Immature natural killer cell (primary cell): ENCODE measurements around the gene HMGCLL1. TPM values are rescaled to one million over a fixed set of nuclear protein-coding genes. Genes with fewer than 3 reads are reported as not detected.

Experiments
- DNase-seq, 3 donors: peaks; one replicate each; pipeline ENCODE4 v3.0.0; 2022; ENCODE audit warnings: mixed read lengths in 1 of 3
- H3K27ac Mint-ChIP-seq, 6 donors: one replicate each; pipeline ENCODE4 v1.8.0; 2020; ENCODE audit warnings: mixed read lengths in 6 of 6, mild to moderate bottlenecking in 5 of 6, inconsistent platforms in 4 of 6, moderate library complexity in 3 of 6
- H3K27me3 Mint-ChIP-seq, 3 donors: one replicate each; pipeline ENCODE4 v1.8.0; 2020 to 2021; ENCODE audit warnings: low read depth in 3 of 3, mild to moderate bottlenecking in 3 of 3, mixed read lengths in 3 of 3, moderate library complexity in 3 of 3, inconsistent platforms in 1 of 3
- H3K36me3 Mint-ChIP-seq, 3 donors: one replicate each; pipeline ENCODE4 v1.8.0; 2020; ENCODE audit warnings: mixed read lengths in 3 of 3, inconsistent platforms in 2 of 3, mild to moderate bottlenecking in 2 of 3
- H3K4me1 Mint-ChIP-seq, 2 donors: one replicate each; pipeline ENCODE4 v1.8.0; 2020; ENCODE audit warnings: inconsistent platforms in 2 of 2, mild to moderate bottlenecking in 2 of 2, mixed read lengths in 2 of 2, moderate library complexity in 1 of 2
- H3K4me3 Mint-ChIP-seq, 5 donors: one replicate each; pipeline ENCODE4 v1.8.0; 2020; ENCODE audit warnings: mild to moderate bottlenecking in 5 of 5, mixed read lengths in 5 of 5, inconsistent platforms in 3 of 5, moderate library complexity in 3 of 5
- H3K9me3 Mint-ChIP-seq, 6 donors: one replicate each; pipeline ENCODE4 v1.8.0; 2020; ENCODE audit warnings: mild to moderate bottlenecking in 6 of 6, mixed read lengths in 6 of 6, inconsistent platforms in 4 of 6, moderate library complexity in 3 of 6
- polyA plus RNA-seq, 3 donors: library from polyadenylated mRNA; unstranded; fragments of 300-500 nt; fragmentation: Illumina TruSeq; gene quantifications; one replicate each; pipeline ENCODE4 v1.2.3, GENCODE V29; 2021

HMGCLL1 gene
- polyA plus RNA-seq, 3 donors from 2014 or later = not detected

GRCh38 chr6:55395871-55396270 lies 183.1 kb downstream of the HMGCLL1 start:
- H3K4me1 Mint-ChIP-seq = no peaks in the 10 kb centered on the region
- DNase-seq = no peak
- peaks cover 0 to 2% (median 0%) of the 10 kb centered on the region in 3 donors for H3K27me3 Mint-ChIP-seq
- H3K27ac Mint-ChIP-seq = no peak overlapping the region
- H3K4me3 Mint-ChIP-seq = no peak overlapping the region
- peaks cover 2 to 33% (median 7%) of the 10 kb centered on the region in 6 donors for H3K9me3 Mint-ChIP-seq
- peaks cover 0 to 4% (median 0%) of the 10 kb centered on the region in 3 donors for H3K36me3 Mint-ChIP-seq

- Mint-ChIP-seq H3K27ac (no peak overlapping the region), H3K4me3 (no peak overlapping the region), H3K4me1 (no peaks in the 10 kb centered on the region), H3K36me3 (peaks cover 0 to 4% (median 0%) of the 10 kb centered on the region in 3 donors), H3K27me3 (peaks cover 0 to 2% (median 2%) of the 10 kb centered on the region in 3 donors), H3K9me3 (peaks cover 2 to 17% (median 6%) of the 10 kb centered on the region in 6 donors)
- DNase-seq = no peak
Measured at GRCh38 chr6:55388211-55388610, 190.8 kb downstream of the HMGCLL1 start.
